ENCODE measurements around the gene SAMD4A. TPM values are rescaled to one million over a fixed set of nuclear protein-coding genes. Genes with fewer than 3 reads are reported as not detected.

SAMD4A gene
- total and polyA plus RNA-seq, 8 donors = 2.9 to 12.2 (median 9.4) TPM

- H3K27ac ChIP-seq = no peak overlapping the region
- ATAC-seq (peak in 3 of 4 donors; percentile 45 to 63 (median 60)), FAIRE-seq (no peak), DNase-seq (no peak)
- WGBS, 2 donors = 62 to 65% methylated on average over 3 of the region's 3 CpGs
- no peaks in the 10 kb centered on the region for H3K36me3 ChIP-seq
- no peaks in the 10 kb centered on the region for H3K9me3 ChIP-seq
- no peak overlapping the region for H3K4me3 ChIP-seq
- H3K4me1 ChIP-seq = peaks cover 4 to 19% (median 16%) of the 10 kb centered on the region in 3 donors
- H3K27me3 ChIP-seq = no peaks in the 10 kb centered on the region
- intact Hi-C loops (cut with DNase I) = no loop called here
- TF ChIP-seq CTCF (IDR thresholded peaks at IDR 0.05) = no peak
Observed at GRCh38 chr14:54538055-54538454, 28.9 kb upstream of the SAMD4A start.

- no peak for DNase-seq
- Histone ChIP-seq H3K9me3 (no peaks in the 10 kb centered on the region), H3K4me3 (no peak overlapping the region), H3K4me1 (no peaks in the 10 kb centered on the region), H3K27ac (no peak overlapping the region), H3K27me3 (no peaks in the 10 kb centered on the region), H3K36me3 (no peaks in the 10 kb centered on the region)
- TF ChIP-seq CTCF (IDR thresholded peaks at IDR 0.05) = no peak
- ATAC-seq = no peak
- intact Hi-C loops (cut with DNase I) = no loop called here
- no peak for FAIRE-seq
- WGBS, 2 donors = 93 to 98% methylated on average over 3 of the region's 3 CpGs
Observed at GRCh38 chr14:54547583-54547982, 19.3 kb upstream of the SAMD4A start.

- no peaks in the 10 kb centered on the region for H3K27me3 ChIP-seq
- H3K27ac ChIP-seq = no peak overlapping the region
- no peak for FAIRE-seq
- H3K4me1 ChIP-seq = no peaks in the 10 kb centered on the region
- H3K9me3 ChIP-seq = no peaks in the 10 kb centered on the region
- no peak for ATAC-seq
- 73 to 81% methylated on average over 5 of the region's 5 CpGs for WGBS, 2 donors
- no peaks in the 10 kb centered on the region for H3K36me3 ChIP-seq
- H3K4me3 ChIP-seq = no peak overlapping the region
- intact Hi-C loops (cut with DNase I) = no loop called here
- no peak for TF ChIP-seq CTCF (IDR thresholded peaks at IDR 0.05)
- DNase-seq = no peak
Observed at GRCh38 chr14:54548491-54548890, 18.4 kb upstream of the SAMD4A start.

GRCh38 chr14:54549862-54550261 lies 17.1 kb upstream of the SAMD4A start:
- no peak for TF ChIP-seq CTCF (IDR thresholded peaks at IDR 0.05)
- no peak for FAIRE-seq
- DNase-seq = no peak
- H3K27me3 ChIP-seq = no peaks in the 10 kb centered on the region
- no peak for ATAC-seq
- no peaks in the 10 kb centered on the region for H3K36me3 ChIP-seq
- 86 to 90% methylated on average over 3 of the region's 3 CpGs for WGBS, 2 donors
- H3K27ac ChIP-seq = no peak overlapping the region
- no peaks in the 10 kb centered on the region for H3K4me1 ChIP-seq
- intact Hi-C loops (cut with DNase I) = no loop called here
- H3K9me3 ChIP-seq = no peaks in the 10 kb centered on the region
- no peak overlapping the region for H3K4me3 ChIP-seq

- 71 to 84% methylated on average over 1 of the region's 1 CpG for WGBS, 2 donors
- DNase-seq (no peak), FAIRE-seq (no peak), ATAC-seq (no peak)
- no peak overlapping the region for H3K4me3 ChIP-seq
- no peaks in the 10 kb centered on the region for H3K36me3 ChIP-seq
- no peaks in the 10 kb centered on the region for H3K27me3 ChIP-seq
- TF ChIP-seq CTCF (IDR thresholded peaks at IDR 0.05) = no peak
- intact Hi-C loops (cut with DNase I) = no loop called here
- H3K4me1 ChIP-seq = no peaks in the 10 kb centered on the region
- H3K9me3 ChIP-seq = no peaks in the 10 kb centered on the region
- no peak overlapping the region for H3K27ac ChIP-seq
Observed at GRCh38 chr14:54550514-54550913, 16.4 kb upstream of the SAMD4A start.
